ENCODE data around the gene DLG3.
"Not testable (repeated sequence)": the region's sequence is repeated elsewhere in the genome, so short reads cannot be mapped to it uniquely, and the experiment has no call there.

The DLG3 gene

DNA sequence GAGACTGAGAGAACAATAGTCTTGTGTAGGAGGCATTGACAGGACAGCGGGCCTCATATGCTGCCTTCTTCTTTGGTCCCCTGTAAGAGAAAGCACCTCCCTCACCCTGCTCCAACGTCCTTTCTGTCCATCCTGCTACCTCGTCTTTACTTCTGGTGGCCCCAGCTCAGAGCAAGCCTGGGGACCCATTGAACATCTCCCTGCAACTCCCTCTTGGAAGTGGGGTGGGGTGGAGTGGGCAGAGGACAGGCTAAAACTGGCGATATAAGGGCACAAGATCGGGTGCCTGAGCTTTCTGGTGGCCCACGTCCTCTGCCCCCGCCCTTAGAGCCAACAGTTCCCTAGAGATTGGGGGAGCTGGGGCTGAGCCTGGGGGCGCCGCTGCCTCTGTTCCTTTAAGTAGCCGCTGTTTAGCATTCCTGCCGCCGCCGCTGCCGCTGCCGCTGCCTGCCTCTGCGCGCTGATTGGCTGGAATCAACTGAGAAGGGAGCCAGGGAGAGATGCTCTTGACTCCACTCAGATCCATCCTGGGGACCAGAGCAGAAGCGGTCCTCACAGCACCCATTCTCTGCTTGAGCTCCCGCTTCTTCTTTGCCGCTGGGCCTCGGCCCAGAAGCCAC lies at the start of gene DLG3:
DLG3 (plus strand) TSS at position 510 of the 620 bp plus-strand sequence. CDS start 367 bp downstream, outside the sequence.
- no peak for DNase-seq

DNA sequence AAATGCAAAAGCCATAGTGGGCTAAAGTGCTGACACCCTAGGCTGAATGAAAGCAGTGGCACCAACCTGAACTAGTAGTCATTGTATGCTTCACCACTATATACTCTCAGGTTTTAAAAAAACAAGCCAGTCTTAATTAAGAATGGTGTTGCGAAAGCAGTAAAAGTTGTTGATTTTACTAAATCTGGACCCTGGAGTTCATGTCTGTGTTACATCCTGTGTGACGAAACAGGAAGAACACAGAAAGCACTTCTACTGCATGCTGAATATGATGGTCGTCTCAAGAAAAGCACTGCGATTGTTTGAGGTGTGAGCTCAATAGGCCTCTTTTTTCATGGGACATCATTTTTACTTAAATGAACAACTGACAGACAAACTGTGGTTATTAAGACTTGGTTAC lies 45.7 kb upstream of the DLG3 start:
- DNase-seq: no peak

DNA sequence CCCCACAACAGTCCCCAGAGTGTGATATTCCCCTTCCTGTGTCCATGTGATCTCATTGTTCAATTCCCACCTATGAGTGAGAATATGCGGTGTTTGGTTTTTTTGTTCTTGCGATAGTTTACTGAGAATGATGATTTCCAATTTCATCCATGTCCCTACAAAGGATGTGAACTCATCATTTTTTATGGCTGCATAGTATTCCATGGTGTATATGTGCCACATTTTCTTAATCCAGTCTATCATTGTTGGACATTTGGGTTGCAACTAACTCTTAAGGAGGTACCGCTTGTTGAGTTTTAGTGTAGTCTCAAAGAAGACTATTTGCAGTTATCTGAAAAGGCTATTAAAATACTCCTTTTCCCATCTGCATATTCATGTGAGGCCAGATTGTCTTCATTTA lies 44.5 kb upstream of the DLG3 start:
- DNase-seq: not testable (repeated sequence)

DNA sequence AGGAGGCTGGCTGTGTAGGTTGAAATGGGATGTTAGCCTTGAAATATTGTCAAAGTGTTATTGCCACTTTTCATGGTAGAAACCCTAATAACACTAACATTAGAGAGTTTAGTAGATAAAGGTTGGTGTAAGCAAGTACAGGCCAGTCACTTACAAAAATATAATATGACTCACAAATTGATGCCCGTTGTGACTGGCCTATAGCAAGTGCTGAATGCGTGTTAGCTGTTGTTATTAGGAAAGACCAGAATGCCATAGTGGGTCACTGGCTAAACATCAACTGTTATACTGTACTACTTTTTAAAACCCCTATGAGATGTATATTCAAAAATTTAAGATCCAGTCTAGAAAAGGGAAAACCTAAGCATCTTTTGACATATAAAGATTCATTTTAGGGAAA lies 41.9 kb upstream of the DLG3 start:
- DNase-seq: no peak

DNA sequence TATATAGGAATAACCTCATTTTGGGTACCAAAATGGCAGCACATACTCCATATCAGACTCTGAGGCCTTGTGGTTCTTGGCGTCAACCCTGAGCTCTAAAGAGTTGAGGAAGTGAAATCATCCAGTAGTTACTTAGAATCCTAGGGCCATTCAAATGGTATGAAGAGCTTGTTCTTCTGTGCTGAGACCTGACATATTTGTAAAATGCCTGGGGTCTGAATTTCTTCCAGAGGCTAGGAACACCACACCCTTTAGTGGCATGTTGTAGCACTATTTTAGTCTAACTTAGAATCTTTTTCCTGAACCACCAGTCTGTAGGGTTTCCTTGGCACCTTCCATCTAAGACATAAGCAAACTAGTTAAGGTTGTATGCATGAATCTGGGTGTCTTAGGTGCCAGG lies 39.6 kb upstream of the DLG3 start:
- no peak for DNase-seq

DNA sequence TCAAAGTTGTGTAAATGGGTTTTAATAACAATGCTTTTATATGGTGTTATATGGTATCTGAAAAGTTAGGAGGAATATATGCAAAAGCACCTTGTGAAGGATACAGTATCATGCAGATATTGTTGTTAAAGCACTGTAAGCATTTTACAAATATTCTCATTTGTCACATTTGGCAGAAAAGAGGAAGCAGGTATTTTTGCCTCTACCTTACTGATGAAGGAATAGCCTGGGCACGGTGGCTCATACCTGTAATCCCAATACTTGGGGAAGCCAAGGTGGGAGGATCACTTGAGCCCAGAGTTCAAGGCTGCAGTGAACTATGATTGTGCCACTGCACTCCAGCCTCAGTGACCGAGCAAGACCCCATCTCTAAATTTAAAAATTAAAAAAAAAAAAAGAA lies 33.7 kb upstream of the DLG3 start:
- DNase-seq: no peak

DNA sequence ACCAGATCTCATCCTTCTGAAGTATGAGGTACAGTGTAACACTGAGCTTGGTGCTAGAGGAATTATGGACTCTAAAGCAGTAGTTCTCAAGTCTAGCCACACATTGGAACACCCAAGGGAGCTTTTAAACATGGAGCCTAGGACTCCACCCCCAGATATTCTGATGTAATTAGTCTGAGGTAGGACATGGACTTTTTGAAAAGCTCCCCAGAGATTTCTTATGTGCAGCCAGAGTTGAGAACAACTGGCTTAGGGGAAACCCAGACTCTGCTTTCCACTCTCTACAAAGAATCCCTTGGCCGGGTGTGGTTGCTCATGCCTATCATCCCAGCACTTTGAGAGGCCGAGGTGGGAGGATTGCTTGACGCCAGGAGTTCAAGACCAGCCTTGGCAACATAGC lies 33.2 kb upstream of the DLG3 start:
- no peak for DNase-seq

DNA sequence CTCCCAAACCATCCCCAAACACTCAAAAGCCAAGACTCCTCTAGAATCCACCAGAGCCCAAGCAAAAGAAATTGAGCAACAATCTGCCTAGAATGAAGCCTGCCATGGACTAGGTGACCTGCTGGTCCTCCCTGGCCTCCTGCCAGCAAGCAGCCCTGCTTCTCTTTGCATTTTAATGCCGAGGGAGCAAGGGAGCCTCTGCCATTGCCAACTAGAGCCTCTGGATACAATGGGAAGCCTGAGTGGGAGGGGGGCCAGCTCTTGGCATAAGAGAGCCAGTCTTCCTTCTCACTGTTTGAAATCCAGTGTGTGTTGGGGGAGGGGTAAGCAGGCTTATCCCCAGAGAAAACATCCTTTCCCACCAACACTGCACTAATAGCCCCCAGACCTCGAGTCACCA lies 23.0 kb upstream of the DLG3 start:
- DNase-seq: no peak

DNA sequence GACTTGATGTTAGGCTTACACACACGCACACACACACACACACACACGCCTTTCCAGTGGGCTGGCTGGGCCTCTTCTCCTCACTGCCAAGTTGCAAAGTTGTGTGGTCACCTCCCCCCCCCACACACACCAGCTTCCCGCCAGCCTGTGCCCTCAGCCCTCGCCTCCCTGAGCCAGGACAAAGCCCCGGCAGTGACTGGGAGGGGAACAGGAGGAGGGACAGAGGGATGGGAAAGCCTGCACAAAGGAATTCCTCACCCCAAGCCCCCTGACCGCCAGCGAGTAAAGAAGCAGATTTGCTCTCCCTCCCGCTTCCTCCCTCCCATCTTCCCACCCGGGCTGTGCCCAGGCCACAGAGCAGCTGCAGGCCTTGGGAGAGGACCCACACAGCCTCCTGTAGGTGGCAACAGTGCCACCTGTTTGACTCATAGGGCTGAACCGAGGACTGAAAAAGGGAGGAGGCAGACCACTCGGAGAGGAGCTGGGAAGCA lies 21.7 kb upstream of the DLG3 start, which contains the start of gene GDPD2:
GDPD2 (plus strand) TSS at position 464 of the 491 bp plus-strand sequence. CDS start 1,671 bp downstream, outside the sequence.
- DNase-seq: no peak

DNA sequence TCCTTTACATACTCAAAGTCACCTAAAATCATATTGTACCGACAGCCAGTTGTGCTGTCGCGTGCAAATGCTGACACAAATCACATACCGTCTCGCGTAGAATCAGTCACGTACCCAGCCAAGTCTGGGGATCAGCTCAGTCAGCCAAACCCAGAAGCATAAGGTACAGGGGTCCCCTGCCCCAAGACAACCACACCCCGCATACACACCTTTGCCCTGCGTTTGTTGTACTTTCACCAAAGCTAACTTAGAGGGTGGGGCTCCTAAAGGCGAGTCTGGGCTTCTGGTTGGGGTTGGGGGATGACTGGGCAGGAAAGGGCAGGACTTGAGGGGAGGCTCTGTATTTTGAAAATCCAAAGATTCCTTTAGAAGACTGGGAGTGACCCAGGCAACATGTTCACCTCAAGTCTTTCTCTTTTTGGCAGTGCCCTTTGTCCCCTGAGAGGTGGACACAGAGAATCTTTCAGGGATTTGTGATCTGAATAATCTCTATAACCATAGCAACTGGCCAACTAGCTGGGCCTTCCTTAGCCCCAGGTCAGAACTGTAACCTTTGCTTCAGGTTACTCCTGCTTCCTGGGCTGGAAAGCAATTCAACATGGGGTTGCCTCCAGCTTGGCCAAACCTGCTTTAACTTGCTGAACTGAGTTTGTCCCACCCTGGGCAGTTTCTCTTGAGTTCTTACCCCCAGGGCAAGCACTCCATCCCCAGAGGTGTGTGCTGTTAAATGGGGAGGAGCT lies 20.5 kb upstream of the DLG3 start:
- no peak for DNase-seq

DNA sequence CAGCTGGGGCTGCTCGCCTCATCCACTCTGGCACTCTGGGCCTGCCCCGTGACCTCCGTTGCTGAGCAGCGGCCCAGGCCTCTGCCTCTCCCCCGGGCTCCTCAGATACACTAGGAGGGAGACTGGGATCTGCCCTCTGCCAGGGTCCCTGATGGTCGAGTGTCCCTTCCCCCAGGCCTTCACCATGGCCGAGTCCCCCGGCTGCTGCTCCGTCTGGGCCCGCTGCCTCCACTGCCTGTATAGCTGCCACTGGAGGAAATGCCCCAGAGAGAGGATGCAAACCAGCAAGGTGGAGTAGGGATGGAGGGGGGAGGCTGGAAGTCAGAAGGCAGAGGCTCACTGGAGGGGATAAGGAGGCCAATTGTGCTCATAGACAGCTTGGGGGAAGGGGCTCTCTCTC lies 19.8 kb upstream of the DLG3 start:
- DNase-seq: no peak

DNA sequence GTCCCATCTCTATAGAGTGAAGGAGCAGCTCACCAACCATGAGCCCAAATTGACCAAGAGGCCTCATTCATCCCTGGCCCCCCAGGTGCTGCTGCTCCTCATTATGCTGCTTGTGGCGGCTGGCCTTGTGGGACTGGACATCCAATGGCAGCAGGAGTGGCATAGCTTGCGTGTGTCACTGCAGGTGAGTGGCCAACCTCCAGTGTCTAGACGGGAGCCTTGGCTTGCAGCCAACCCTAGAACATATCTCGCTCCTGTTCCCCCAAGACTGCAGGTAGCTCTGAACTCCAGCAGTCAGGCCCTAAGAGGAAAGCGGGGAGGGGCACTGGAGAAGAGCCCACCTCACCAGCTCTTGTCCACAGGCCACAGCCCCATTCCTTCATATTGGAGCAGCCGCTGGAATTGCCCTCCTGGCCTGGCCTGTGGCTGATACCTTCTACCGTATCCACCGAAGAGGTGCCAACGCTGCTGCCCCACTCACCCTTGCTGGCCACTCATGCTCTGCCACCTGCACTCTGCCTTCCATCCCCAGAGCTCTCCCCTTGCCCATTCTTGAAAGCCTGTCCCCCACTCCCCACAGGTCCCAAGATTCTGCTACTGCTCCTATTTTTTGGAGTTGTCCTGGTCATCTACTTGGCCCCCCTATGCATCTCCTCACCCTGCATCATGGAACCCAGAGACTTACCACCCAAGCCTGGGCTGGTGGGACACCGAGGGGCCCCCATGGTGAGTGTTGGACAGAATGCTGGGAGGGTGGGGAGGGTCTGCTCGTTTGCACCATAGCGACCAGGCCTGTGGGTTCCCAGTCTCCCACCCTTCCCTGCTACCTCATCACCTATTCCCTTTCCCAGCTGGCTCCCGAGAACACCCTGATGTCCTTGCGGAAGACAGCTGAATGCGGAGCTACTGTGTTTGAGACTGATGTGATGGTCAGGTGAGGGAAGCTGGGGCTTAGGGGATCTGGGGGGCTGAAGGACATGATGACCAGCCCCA lies 18.1 kb upstream of the DLG3 start:
- DNase-seq: no peak

DNA sequence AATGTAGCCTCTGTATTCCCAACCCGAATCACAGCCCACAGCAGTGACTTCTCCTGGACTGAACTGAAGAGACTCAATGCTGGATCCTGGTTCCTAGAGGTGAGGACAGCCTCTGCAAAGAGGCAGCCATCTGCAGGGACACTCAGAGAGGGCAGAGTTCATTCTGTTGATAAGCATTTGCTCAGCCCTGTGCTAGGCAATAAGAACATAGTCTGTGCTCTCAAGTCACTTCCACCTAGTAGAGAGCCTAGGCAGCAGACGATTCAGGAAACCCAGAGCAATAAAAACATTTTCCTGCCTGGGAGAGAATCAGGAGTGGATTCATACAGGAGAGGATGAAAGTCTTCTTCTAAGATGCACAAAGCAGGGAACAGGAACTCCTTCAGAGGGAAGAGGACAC lies 17.3 kb upstream of the DLG3 start:
- no peak for DNase-seq

DNA sequence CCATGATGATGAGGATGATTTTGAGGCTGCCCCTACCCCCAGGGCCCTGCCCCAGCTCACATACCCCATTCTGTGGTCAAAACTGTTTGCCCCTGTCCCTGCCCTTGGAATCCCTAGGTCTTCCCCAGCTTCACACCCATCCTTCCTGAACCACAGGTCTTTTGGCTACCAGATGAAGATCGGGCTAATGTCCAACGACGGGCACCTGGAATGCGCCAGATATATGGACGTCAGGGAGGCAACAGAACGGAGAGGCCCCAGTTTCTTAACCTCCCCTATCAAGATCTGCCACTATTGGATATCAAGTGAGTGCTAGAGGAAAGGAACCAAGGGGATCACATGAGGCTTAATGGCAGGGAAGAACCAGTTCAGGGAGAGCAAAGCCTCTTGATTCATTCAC lies 14.9 kb upstream of the DLG3 start:
- DNase-seq: no peak

DNA sequence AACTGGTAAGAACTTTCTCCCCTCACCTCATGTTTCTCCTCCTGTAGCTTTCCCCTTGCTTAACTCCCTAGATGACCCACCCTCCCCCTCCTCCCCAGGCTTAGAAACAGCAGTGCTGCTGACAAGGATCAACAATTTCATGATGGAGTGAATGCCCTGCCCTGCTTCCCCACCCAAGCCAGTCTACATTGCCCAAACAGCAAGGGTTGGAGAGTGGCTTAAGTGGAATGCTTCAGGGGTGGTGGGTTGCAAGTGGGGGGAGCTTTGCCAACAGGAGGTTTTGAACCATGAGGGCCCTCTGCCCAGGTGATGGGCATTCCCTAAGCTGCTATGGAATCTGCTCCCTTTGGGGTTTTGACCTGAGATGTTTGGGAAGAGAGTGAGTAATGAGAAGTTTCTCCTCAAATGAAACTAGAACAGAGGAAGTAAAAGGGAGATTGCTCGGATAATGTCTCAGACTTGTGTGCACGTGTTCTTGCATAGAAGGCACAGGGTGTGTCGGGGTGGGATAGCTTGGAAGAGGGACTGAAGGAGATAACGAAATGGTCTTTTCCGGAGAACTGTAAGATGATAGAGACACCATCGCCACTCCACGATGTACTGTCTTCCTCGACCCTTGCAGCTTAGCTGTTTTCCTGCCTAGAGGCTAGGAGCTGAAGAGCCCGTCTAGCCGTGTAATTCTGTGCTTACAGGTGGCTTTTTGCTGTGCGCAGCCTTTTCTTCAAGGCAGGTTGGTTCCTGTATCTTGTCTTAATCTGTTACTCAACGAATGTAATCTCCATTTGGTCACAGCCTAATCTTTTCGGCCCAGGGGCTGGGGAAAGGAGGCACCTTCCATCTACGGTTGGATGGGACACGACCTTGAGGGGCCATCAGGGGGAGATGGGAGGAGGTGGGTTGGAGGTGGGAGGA lies 11.4 kb upstream of the DLG3 start:
- DNase-seq: peak; percentile 2

DNA sequence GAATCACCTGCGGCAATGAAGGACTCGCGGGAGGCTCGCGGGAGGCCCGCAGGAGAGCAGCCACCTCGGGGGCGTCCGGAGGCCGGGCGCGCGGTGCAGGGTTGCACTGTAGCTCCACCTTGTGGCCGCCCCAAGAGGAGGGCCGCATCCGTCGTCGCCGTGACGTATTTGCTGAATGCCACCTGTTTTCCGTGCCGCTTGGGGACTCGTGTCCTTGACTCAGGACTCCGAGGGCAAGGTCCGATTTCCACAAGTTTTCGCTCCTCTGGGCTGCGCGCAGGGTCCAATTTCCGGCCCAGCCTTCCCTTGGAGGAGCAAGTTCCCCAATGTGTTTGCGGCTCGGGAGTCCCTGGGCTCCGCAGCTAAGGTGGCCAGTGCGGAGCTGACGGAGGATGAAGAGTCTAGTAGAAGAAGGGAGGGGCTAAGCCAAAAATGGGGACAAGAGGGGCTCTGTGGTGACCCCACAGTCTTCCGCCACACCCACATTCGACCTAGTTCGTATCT lies 10.7 kb upstream of the DLG3 start:
- no peak for DNase-seq

DNA sequence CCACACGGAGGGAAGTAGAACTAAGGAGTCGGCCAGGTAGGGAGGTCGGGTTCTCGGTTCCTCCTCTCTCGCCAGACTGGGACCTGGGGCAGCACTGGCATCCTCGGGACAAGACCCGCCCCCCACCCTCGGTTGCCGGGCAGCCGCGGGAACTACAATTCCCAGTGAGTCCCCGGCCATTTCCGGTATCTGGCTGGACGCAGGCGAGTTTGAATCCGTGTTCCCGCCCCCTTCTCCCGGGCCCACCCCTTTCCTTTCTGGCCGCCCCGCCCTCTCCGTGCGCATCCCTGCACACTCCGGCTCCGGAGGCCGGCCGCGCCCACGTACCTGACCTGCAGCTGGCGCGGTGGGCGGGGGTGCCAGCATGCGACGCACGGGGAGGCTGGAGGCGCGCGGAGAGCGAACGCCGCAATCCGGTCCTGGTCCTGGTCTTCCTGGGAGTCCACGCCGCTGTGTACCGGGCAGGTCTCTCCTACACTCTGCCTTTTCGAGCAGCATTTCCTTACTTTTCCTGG lies 10.2 kb upstream of the DLG3 start:
- no peak for DNase-seq

DNA sequence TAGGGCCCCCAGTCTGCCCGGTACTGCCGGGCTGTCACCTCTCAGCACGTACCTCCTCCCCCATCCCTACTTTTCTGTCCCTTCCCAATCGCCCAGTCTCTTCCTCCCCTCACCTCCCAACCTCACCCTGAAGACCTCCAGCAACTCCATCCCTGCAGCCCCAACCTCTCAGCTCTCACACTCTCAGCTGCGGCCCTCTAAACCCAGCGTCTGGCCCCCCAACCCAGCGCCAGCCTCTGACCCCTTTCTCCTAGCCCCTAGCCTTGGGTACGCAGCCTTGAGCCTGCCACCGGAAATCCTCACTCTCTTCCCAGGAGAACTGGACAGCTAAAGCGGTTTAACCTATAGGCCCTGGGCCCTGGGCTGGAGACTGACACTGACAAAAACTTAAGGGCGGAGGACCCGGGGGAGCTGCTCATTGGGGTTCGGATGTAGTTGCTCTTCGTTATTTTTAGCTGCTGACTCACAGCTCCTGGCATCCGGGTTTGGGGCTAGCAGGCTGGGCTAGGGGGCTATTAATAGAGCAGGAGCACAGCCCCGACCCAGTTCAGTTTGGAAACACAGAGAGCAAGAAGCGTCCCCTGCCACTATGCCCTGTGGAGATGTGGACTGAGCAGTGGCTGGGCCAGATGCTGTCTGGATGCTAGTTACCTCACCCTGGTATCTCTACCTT lies 9.6 kb upstream of the DLG3 start:
- no peak for DNase-seq

DNA sequence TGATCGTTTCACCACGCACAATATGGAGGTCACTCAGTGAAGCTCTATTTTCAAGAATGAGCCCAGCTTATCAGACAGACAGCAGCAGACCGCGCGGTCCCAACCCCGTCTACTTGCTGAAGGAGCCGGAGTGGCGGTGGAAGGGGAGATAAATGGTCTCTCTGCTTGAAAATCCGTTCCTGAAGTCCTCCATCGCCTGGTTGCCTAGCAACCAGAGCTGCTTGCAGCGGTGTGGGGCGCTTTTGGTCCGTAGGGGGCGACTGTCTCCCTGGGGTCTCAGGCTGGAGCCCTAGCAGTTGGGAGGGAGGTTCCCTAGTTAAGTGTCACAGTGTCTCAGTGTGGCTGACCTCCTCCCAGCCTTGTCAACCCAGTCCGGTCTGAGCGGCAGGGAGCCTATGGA lies 8.3 kb upstream of the DLG3 start:
- DNase-seq: no peak

DNA sequence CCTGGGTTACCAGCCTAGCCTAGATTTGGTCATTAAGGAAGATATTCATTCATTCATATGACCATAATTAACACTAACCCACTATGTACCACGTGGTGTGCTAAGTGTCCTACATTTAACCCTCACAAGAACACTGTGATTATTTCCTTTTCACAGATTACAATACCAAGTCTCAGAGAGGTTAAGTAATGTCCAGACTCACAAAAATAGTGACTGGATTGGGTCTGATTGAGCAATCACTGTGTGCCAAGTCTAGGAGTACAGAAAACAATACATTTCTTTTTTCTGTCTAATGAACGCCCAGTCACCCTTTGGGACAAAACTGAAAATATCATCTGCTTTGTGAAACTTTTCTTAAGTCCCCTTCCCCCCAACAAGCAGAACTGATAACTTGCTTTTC lies 7.6 kb upstream of the DLG3 start:
- DNase-seq: no peak

Data from cortex of kidney (tissue), 1 donor.